Right lobe of liver (tissue), 6 donors: ENCODE data around the gene CTBP1. TPM values are rescaled to one million over a fixed set of nuclear protein-coding genes. Genes with fewer than 3 reads are reported as not detected.

Experiments
- ATAC-seq, 4 donors: fragments of 200-7000 bp; cut with Tn5 transposase; one replicate each; pipeline ENCODE4 v1.9.1; 2020; ENCODE audit warnings: mild to moderate bottlenecking in 4 of 4, moderate library complexity in 4 of 4
- DNase-seq, 3 donors: peaks; one replicate each; pipeline ENCODE4 v3.0.0-alpha.2; 2020
- H3K27ac ChIP-seq, 3 donors: fragments of 200-600 bp; one replicate each; pipeline ENCODE4 v1.8.0; 2022
- H3K27me3 ChIP-seq, 2 donors: fragments of 200-600 bp; one replicate each; pipeline ENCODE4 v1.8.0; 2022
- H3K36me3 ChIP-seq, 4 donors: fragments of 200-600 bp; sonication (generic) in 1 of 4; one replicate each; pipeline versions ENCODE4 v1.5.1 to v1.8.0; 2017 to 2022; ENCODE audit warnings: control low read depth in 1 of 4
- H3K4me1 ChIP-seq, 4 donors: fragments of 200-600 bp; sonication (generic) in 1 of 4; one replicate each; pipeline versions ENCODE4 v1.5.1 to v1.8.0; 2017 to 2022; ENCODE audit warnings: control low read depth in 1 of 4
- H3K4me3 ChIP-seq, 3 donors: fragments of 200-600 bp; one replicate each; pipeline ENCODE4 v1.8.0; 2022
- H3K9me3 ChIP-seq, 4 donors: fragments of 200-600 bp; sonication (generic) in 1 of 4; one replicate each; pipeline versions ENCODE4 v1.5.1 to v1.8.0; 2017 to 2022; ENCODE audit warnings: control low read depth in 1 of 4
- CTCF ChIP-seq, 4 donors: fragments of 200-600 bp in 3 of 4; fragments of 450-650 bp in 1 of 4; IDR thresholded peaks; one replicate each; pipeline versions ENCODE4 v1.5.1 to v1.8.0; 2016 to 2022; ENCODE audit warnings: antibody characterized with exemption in 4 of 4, mild to moderate bottlenecking in 2 of 4
- POLR2A ChIP-seq: fragments of 450-650 bp; IDR thresholded peaks from one replicate; pipeline ENCODE4 v1.6.1; 2017; ENCODE audit warnings: antibody characterized with exemption, mild to moderate bottlenecking
- WGBS: methylation state at CpG from one replicate; pipeline ENCODE4 v1.1.6; 2018; ENCODE audit warnings: low coverage, low lambda C conversion rate; ENCODE audit not compliant: insufficient coverage; ENCODE audit errors: missing lambda C conversion rate; 5-methylcytosine and 5-hydroxymethylcytosine counted together
- intact Hi-C, 2 donors: fragments of 100-400 bp; cut with DNase I; formaldehyde crosslinking; loops; one replicate each; pipeline versions ENCODE4 v1.11.2 to v1.14.1; 2022
- total RNA-seq, 6 experiments: library from RNA; depleted of rRNA in 2 of 6; stranded (reverse); fragments of >200 nt in 2 of 6; fragmentation: NEBNext Ultra II Directional in 3 of 6; extraction: Animal tissue kit (Norgen Biotek cat#: 25700) in 3 of 6; gene quantifications; one replicate each; pipeline versions ENCODE4 v1.1.0 to v1.2.4, GENCODE V29; 2016 to 2023
- donor health status: DM: no; HTN: yes; CAD: no.
- donor health status: DM: no; HTN: no; CAD: no.
- donor health status: DM: no; HTN: no; CAD: no.
- donor health status: DM: no; HTN: yes; CAD: no.
- donor health status: DM: no; HTN: yes; CAD: no.

CTBP1 gene
- total RNA-seq, 6 experiments from 2014 or later, result 74.8 to 85.5 (median 79.4) TPM

- Histone ChIP-seq H3K27me3 (no peaks in the 10 kb centered on the region), H3K36me3 (peaks cover 0 to 55% (median 23%) of the 10 kb centered on the region in 4 donors), H3K9me3 (no peaks in the 10 kb centered on the region), H3K4me3 (no peak overlapping the region), H3K27ac (no peak overlapping the region), H3K4me1 (peaks cover 0 to 13% (median 4%) of the 10 kb centered on the region in 4 donors)
- intact Hi-C loops, result no loop called here
- 91% methylated on average over 13 of the region's 13 CpGs for WGBS
- ATAC-seq, result no peak
- TF ChIP-seq CTCF (IDR thresholded peaks at IDR 0.05) (no peak), POLR2A (no peak)
- DNase-seq, result peak in 2 of 3 donors; percentile 19 to 41
These were observed 37.6 kb downstream of the CTBP1 start for GRCh38 chr4:1211371-1211770.

- H3K36me3 ChIP-seq, result peaks cover 0 to 53% (median 21%) of the 10 kb centered on the region in 4 donors
- no peak overlapping the region for H3K27ac ChIP-seq
- peaks cover 0 to 13% (median 4%) of the 10 kb centered on the region in 4 donors for H3K4me1 ChIP-seq
These were observed 38.0 kb downstream of the CTBP1 start for GRCh38 chr4:1210971-1211370.

GRCh38 chr4:1210241-1210841 is 38.6 kb downstream of the CTBP1 start:
- Histone ChIP-seq H3K27ac (no peak overlapping the region), H3K9me3 (no peaks in the 10 kb centered on the region), H3K27me3 (no peaks in the 10 kb centered on the region), H3K36me3 (peaks cover 0 to 47% (median 18%) of the 10 kb centered on the region in 4 donors), H3K4me3 (no peak overlapping the region), H3K4me1 (peaks cover 0 to 16% (median 7%) of the 10 kb centered on the region in 4 donors)
- DNase-seq (peak in 2 of 3 donors; percentile 17 to 51), ATAC-seq (no peak)
- WGBS, result 69% methylated on average over 7 of the region's 22 CpGs
- TF ChIP-seq POLR2A, result no peak
- TF ChIP-seq CTCF (IDR thresholded peaks at IDR 0.05), result no peak
- intact Hi-C loops, result no loop called here

More at GRCh38 chr4:1210971-1211370, 38.0 kb downstream of the CTBP1 start:
- no CpG with 5 or more reads among the region's 10 CpGs for WGBS
- Histone ChIP-seq H3K27me3 (no peaks in the 10 kb centered on the region), H3K9me3 (no peaks in the 10 kb centered on the region), H3K4me3 (no peak overlapping the region)
- TF ChIP-seq CTCF (IDR thresholded peaks at IDR 0.05) (no peak), POLR2A (no peak)
- intact Hi-C loops, result no loop called here
- DNase-seq (peak; percentile 14 to 52 (median 38)), ATAC-seq (no peak)

- DNase-seq (peak; percentile 37 to 60 (median 56)), ATAC-seq (peak in 2 of 4 donors; percentile 2)
- Histone ChIP-seq H3K4me3 (no peak overlapping the region), H3K4me1 (peaks cover 0 to 20% (median 9%) of the 10 kb centered on the region in 4 donors), H3K36me3 (peaks cover 0 to 42% (median 13%) of the 10 kb centered on the region in 4 donors), H3K27ac (no peak overlapping the region), H3K9me3 (no peaks in the 10 kb centered on the region), H3K27me3 (no peaks in the 10 kb centered on the region)
- WGBS, result 80% methylated on average over 3 of the region's 11 CpGs
- TF ChIP-seq POLR2A, result no peak
- intact Hi-C loops, result loop anchor here in 1 of 2 donors (5.0 kb wide), 1 partner anchor 43 kb away; no protein-coding TSS in a partner anchor
These were observed 39.1 kb downstream of the CTBP1 start for GRCh38 chr4:1209821-1210220.

- 84% methylated on average over 14 of the region's 31 CpGs for WGBS
- Histone ChIP-seq H3K9me3 (no peaks in the 10 kb centered on the region), H3K27me3 (no peaks in the 10 kb centered on the region), H3K36me3 (peaks cover 0 to 36% (median 10%) of the 10 kb centered on the region in 4 donors), H3K27ac (no peak overlapping the region), H3K4me1 (peaks cover 0 to 26% (median 9%) of the 10 kb centered on the region in 4 donors), H3K4me3 (no peak overlapping the region)
- intact Hi-C loops, result loop anchor here in 1 of 2 donors (5.0 kb wide), 1 partner anchor 42 kb away; no protein-coding TSS in a partner anchor
- TF ChIP-seq CTCF (IDR thresholded peaks at IDR 0.05) (no peak), POLR2A (no peak)
- ATAC-seq (no peak), DNase-seq (peak; percentile 19 to 53 (median 43))
These were observed 39.8 kb downstream of the CTBP1 start for GRCh38 chr4:1208970-1209704.
